Right ventricle myocardium superior (tissue), 1 donor: ENCODE results near the gene ERICH3. TPM values are rescaled to one million over a fixed set of nuclear protein-coding genes. Genes with fewer than 3 reads are reported as not detected.

Experiments
- ATAC-seq: fragments of 200-7000 bp; cut with Tn5 transposase; one replicate; pipeline ENCODE4 v1.9.1; 2020; ENCODE audit warnings: mild to moderate bottlenecking; ENCODE audit not compliant: poor library complexity
- DNase-seq: peaks from one replicate; pipeline ENCODE4 v3.0.0-alpha.2; 2020
- intact Hi-C: fragments of 100-400 bp; cut with DNase I; formaldehyde crosslinking; loops from one replicate; pipeline ENCODE4 v1.11.2; 2022
- total RNA-seq: library from RNA; stranded (reverse); fragmentation: NEBNext Ultra II Directional; extraction: Animal tissue kit (Norgen Biotek cat#: 25700); gene quantifications from one replicate; pipeline ENCODE4 v1.2.1, GENCODE V29; 2021
- donor health status: DM: no; HTN: yes; CAD: no; lungs with severe emphysema.

The ERICH3 gene
- total RNA-seq, 1 donor from 2014 or later: not detected

DNA sequence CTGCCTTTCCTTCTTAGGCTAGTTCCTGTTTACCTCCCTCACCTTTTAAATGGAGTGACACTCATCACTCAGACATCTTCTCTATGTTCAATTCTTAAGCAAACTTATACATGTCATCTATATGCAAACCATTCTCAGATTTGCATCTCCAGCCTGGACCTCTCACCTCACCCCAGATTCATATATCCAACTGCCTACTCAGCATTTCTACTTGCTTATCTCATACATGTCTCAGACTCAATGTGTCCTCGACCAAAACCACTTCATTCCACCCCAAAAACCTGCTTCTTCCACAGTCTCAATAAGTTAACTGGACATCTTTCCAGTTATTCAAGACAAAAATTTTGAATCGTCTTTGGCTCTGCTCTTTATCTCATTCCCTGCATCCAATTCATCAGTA is 62.6 kb downstream of the ERICH3 start:
- intact Hi-C loops: no loop called here
- ATAC-seq (no peak), DNase-seq (no peak)

DNA sequence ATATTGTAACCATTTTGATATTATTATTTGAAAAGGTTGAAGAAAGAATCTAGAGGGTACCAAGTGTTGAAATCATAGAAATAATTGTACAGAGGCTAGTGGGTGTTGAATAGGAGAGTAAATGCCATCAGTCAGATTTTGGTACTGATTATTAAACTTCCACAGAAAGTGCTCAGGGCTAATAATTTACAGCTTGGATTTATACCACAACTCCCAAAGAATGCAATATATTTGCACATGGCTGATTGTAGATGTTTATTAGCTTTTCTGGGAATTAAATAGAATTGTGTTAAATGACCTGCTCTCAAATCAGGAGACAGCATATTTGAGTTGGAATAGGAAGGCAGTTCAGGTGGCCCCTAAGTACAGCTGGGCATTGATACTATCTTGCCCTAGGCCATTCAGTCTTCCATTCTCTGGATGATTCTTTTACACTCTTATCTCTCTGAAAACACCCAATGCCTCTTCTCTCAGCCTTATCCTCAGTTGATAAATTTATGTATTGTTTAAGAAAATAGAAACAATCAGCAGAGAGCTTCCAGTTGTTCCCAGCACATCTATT is 63.7 kb downstream of the ERICH3 start:
- ATAC-seq: no peak

DNA sequence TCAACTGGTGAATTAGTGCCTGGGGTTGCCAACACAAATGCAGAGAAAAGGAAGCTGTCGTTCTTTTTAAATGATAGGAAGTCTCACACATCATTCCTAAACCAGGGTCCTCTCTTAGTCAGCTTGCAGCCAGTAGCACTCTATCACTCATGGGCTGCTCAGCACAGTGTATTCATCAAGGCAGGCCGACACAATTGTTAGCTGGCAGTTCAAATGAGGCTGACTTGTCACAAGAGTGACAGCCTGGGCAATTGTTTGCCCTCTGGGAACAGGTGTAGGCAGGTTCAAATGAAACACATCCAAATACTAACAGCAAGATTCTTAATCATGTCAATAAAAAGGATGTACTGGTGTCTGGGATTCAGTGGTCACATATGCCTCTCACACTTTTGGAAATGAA is 76.9 kb downstream of the ERICH3 start:
- DNase-seq (no peak), ATAC-seq (no peak)
- intact Hi-C loops: no loop called here

More for the DNA sequence above, 63.7 kb downstream of the ERICH3 start:
- DNase-seq: no peak
- intact Hi-C loops: no loop called here

DNA sequence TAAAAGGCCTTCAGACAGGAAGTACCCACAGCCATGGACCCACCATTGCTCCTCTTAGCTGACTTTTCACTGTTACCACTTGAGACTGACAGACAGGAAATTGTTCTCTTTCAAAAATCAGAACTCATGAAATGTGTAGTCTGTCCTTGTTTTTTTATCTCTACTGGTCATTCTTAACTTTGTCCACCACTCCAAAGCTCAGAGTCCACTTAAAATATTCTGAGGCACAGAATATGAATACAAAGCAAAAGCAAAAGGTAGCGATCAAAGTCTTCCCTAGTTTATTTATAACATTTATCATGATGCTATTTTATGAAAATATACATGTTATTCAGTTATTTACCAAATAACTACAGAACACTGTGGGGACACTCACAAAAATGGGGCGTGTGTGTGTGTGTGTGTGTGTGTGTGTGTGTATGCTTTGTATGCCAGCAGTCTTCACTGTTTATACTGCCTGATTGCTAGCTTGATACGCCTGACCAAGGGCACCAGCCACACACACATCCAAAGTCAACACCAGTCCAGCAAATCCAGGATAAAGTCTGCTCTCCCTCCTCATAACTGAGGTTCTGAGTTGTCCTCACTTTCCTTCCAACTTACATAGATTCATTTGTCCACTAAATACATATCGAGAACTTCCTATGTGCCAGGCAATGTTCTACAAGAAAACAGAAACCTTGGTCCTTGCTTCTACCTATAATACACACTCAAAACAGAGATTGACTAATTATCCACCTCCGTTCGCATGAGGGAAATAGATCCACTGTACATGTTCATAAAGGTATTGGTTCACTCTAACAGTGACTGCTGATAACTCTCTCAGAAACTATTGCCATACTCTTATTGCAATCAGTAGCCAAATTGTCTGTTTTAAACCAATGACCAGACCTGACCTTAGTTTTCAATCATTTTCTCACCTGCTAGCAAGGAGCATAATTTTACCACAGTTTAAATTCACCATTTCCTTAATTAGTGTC is 79.4 kb downstream of the ERICH3 start:
- no peak for DNase-seq
- intact Hi-C loops: no loop called here
- no peak for ATAC-seq

DNA sequence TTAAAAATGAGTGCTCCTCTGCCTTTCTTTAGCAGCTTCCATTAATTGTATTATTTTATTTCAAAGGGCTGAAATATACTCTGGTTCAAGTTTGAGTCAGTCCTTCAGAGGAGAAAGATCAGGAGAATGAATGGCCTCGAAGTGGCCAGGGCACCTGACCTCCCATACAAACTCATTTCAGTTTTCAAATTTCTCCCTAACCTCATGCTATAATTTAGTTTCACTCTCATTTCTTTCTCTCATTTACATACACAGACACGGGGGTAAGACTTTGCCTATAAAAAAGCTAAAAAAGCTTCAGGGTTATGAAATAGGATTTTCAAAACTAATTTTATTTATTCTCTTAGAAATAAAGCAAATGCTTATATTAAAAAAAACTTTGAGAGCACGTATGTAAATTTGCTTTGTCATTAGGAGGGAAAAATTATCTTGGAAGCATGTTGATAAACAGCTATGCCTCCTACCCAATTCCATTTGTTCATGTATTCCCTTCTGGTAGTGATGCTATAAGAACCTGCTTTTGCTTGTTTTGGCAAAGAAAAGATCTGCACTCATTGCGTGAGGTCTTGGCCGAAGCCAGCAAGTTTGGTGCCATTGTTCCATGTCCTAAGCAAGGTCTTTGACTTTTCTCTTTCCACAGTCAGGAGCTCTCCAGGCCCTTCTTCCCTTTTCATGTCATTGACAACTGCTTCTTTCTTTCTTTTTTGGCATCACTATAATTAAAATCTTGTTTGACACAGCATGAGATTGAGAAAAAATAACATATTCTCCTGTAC is 80.8 kb downstream of the ERICH3 start:
- ATAC-seq (no peak), DNase-seq (no peak)
- intact Hi-C loops: no loop called here

DNA sequence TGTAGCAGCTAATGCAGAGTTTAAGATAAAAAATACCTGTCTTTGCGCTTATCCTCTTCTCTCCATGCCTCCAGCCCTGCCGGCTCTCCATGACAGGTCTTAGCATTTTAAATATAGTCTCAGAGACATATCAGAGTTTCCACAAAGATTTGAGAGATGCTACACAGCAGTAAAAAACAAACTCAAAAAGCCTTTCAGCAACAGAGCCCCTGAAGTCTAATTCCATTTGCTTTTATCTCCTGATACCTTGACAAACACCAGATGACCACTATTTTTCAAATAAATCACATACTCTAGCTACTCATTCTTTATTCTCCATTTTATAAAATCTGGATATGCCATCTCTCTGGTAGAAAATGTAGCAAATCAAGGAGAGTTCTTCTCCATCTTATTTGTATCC is 81.6 kb downstream of the ERICH3 start:
- no peak for ATAC-seq
- intact Hi-C loops: no loop called here

DNA sequence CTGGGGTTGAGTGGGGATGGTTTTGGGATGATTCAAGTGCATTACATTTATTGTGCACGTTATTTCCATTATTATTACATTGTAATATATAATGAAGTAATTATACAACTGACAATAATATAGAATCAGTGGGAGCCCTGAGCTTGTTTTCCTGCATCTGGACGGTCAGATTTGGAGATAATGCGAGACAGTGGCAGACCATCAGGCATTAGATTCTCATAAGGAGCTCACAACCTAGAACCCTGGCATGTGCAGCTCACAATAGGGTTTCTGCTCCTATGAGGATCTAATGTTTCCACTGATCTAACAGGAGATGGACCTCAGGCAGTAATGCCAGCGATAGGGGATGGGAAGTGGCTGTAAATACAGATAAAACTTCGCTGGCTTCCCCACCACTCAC is 83.3 kb downstream of the ERICH3 start:
- no peak for ATAC-seq
- intact Hi-C loops: no loop called here

More for the DNA sequence above, 81.6 kb downstream of the ERICH3 start:
- DNase-seq: no peak

DNA sequence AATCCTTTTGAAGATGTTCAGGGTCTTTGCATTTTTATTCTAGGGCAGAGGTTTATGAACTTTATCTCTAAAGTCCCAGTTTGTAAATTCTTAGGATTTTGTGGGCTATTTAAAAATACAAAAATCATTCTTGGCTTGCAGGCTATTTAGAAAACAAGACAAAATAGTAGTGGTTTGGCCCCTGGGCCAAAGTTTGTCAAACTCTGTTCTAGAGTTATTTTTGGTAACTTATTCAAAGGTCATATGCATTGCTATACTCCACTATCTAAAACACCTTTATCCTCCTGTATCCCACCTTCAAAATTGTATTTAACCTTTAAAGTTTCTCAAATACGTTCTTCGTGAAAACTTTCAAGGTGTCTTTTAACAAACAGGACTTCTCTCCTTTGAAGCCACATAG is 85.7 kb downstream of the ERICH3 start:
- intact Hi-C loops: no loop called here
- no peak for ATAC-seq
- no peak for DNase-seq

More for the DNA sequence above, 83.3 kb downstream of the ERICH3 start:
- no peak for DNase-seq

DNA sequence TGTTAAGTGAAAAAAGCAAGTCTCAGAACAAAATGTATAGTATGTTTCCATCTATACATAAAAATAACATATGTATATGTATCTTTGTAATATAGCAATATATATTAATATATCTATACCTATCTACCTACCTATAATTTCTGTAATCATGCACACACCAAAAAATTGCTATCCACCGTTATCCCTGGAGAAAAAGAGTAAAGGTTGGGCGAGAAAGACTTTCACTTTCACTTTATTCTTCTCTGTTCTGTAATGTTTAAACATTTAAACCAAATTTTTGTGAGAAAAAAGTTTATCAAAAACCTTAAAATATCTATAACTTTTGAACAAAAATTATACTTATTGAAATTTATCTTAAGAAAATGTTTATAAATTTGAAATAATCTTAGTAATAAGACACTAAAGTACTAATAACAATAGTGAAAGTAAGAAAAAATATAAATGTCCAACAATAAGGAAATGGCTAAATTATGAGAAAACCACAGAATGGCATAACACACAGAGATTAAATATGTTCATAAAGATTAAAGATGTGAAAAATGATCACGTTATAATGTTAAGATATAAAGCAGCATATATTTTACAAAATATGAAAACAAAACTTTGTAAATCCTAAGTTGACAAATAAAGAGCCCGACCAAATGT is 87.2 kb downstream of the ERICH3 start:
- intact Hi-C loops: no loop called here
- DNase-seq (no peak), ATAC-seq (no peak)

DNA sequence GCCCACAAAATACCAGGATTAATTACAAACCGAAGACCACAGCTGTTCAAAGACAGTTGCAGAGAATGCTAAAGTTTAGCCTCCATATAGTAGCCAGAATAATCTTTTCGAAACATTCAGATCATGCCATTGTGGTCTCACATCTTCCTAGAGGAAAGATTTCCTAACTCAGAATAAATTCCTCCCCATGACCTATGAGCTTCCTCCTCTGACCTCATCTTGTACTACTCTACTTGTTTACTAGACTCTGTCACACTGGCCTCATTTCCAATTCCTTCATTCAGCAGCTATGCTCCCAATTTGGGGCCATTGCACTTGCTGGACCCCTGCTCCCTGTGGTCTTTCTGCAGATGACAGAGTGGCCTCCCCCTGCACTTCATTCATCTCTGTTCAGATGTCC is 89.4 kb downstream of the ERICH3 start:
- intact Hi-C loops: no loop called here
- DNase-seq (no peak), ATAC-seq (no peak)

DNA sequence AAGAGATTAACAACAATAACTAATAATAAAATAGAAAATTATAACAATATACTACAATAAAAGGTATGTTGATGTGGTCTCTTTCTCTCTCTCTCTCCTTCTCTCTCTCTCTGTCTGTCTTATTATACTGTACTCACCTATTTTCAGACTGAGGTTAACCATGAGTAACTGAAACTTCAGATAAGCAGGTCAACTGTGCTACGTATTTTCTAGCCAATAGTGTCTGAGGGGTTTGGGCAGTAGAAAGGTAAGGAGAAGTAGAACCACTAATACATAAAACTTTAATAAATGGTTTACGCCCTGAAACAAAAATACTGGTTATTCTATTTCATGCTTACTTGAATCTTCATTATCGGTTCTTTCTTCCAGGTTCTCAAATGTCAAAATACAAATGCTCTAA is 90.2 kb downstream of the ERICH3 start:
- no peak for ATAC-seq
- intact Hi-C loops: no loop called here
- DNase-seq: no peak

DNA sequence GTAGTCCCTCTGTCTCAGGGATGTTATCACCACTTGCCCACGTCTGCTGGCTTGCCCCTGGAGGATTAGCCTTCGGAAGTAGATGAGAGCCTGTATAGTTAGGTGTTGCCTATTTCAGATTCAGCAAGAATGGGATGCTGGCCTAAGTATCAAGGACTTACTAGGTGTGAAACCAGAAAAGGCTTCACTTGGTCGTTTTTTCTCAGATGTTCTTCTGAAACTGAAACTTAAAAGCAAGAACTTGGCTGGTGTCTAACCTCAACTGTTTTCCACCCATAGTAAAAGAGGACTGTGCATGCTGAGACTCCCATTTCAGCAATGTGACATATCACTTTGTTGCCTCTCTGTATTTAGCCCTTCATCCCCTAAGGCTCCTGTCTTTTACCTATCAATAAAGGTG is 94.2 kb downstream of the ERICH3 start:
- intact Hi-C loops: no loop called here
- ATAC-seq (no peak), DNase-seq (no peak)

DNA sequence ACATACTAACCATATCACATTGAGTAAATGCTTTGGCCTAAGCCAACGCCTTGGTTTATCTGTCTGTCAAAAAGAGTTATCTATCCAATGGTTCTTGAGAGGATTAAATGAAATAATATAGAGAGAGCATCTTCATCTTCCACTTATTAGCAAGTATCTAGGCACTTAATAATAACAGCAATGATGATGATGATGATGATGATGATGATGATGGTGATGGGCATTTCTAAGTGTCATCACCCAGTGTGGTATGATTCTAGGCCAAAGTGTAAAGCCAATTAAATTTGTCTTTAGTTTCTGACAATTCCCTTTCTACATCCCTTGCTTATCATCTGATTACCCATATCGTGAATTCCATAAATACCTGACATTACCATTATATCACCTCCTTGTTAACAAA is 95.5 kb downstream of the ERICH3 start:
- DNase-seq (no peak), ATAC-seq (no peak)
- intact Hi-C loops: no loop called here

DNA sequence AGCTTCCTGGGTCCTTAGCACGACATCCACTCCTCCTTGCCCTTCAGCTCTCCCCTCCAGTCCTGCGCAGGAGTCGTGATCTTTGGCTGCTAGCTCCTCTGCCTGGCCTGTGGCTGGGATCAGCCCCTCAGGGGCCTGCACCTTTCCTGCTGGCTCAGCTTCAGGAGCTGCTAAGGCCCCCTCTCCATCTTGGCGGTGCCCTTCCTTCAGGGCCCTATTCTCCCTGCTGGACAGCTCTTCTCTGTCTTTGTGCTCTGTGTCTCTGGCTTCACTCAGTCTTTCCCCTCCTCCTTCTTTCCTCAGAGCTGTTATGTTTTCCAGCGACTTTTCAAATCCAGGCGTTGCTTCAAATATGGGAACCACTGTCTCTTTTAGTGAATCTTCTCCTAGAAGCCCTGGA is 101.7 kb downstream of the ERICH3 start:
- DNase-seq (no peak), ATAC-seq (no peak)
- intact Hi-C loops: no loop called here

DNA sequence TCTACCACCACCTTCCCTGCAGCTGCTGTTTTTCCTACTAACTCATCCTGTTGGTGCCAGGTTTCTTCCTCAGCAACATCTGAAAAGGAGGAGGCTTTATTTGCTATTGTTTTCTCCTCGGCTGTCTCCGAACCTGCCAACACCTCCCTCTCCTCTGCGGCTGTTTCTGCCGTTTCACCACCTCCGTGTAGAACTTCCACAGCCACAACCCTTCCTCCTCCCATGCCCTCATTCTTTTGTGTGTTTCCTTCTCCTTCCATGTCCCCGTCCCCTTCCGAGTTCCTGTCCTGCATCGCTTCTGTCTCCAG is 102.1 kb downstream of the ERICH3 start:
- ATAC-seq: no peak
- no peak for DNase-seq
- intact Hi-C loops: no loop called here

DNA sequence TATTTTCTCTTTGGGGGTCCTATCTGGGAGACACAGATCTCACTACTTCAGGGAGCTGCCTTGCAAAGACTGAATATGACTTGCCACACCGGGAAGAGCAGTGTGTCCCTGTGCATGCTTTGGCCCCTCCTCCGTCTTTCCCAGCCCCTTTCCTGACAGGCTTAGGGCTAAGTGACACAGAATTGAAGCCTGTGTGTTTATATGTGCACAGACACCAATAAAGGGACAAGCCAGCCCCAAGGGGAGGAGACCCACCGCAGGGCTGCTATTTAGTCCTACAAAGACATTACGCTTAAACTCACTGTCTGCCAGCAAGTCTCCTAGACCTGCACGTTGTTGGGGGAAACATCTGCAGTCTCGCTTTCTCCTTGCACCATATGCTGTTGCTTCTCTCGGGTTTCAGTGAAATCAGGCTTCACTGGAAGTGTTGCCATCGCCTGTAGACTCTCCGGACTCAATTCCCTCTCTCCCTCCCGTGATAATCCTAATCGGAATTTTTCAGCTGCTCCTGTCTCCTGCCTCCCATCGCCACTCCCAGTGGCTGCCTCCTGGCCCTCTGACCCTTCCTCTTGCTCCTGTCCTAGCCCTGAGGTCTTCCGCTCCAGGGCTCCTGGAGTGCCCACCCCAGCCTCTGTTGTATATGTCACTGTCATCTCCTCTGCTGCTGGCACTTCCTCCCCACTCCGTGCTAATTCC is 102.6 kb downstream of the ERICH3 start:
- no peak for ATAC-seq
- DNase-seq: no peak
- intact Hi-C loops: no loop called here

DNA sequence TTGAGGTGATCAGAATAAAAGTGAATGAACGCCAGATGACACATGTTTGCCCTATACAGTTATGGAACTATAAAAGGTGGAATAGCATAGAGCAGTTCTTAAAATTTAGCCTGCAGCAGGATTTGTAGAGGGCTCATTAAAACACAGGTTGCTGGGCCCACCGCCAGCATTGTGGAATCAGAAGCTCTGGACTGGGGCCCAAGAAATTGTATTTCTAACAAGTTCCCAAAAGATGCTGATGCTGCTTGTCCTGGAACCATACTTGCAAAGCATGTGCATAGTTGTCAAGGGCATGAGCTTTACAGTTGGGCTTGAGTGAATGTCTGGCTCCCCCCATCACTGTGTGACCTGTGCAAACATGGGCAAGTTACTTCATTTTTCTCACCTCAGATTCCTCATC is 123.7 kb downstream of the ERICH3 start:
- intact Hi-C loops: no loop called here
- ATAC-seq (no peak), DNase-seq (no peak)

DNA sequence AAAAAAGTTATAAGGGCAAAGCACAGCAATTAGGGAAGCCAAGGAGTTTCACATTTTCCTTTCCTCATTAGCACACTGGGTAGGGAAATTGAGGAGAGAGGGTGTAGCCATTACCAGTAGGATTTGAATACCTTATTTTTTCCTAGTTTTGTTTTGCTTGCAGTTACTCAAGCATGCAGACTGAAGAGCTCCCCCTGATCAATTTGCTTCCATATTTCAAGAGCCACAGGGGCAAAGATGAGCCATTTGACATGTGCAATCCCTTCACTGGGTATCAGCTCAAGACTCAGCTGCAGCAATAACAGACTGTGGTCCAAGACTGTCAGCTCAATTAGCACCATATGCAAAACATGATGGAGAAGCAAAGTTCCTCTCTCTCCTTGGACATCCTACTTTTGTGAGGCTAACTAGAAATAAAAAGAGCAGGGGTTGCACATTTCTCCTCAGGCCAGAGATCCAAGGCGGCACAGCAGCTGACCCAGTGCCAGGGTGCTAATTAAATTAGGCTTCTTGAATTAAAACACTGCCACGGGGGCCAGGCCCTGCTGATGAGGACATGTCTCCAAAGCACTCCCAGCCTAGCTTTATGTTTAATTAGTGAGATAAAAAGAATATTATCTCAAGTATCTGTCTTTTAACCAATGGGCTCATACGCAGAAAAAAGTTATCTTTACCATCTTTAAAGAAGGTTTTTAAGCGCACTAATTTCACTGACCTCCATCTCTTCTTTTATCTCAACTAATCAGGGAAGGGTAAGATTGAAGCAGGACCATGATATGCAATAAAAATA is 124.4 kb downstream of the ERICH3 start:
- intact Hi-C loops: no loop called here
- DNase-seq (no peak), ATAC-seq (no peak)
